GM18502 (cell line): ENCODE data around the gene PARD3.

Experiments
- ATAC-seq: cut with Tn5 transposase; IDR thresholded peaks from one replicate; pipeline ENCODE4 v1.9.1; 2021; ENCODE audit warnings: mild to moderate bottlenecking; ENCODE audit not compliant: unreplicated experiment, poor library complexity

PARD3 gene

GRCh38 chr10:34528320-34528719 is 286.8 kb downstream of the PARD3 start:
- ATAC-seq, result no peak

- ATAC-seq, result no peak
These were observed 288.1 kb downstream of the PARD3 start for GRCh38 chr10:34526758-34527730.

GRCh38 chr10:34526186-34526585 is 288.9 kb downstream of the PARD3 start:
- ATAC-seq, result no peak

GRCh38 chr10:34524369-34525091 is 290.6 kb downstream of the PARD3 start:
- ATAC-seq, result peak; percentile 37

- no peak for ATAC-seq
These were observed 291.9 kb downstream of the PARD3 start for GRCh38 chr10:34523017-34523767.

- ATAC-seq, result peak; percentile 77
These were observed 292.6 kb downstream of the PARD3 start for GRCh38 chr10:34522546-34522945.

DNA sequence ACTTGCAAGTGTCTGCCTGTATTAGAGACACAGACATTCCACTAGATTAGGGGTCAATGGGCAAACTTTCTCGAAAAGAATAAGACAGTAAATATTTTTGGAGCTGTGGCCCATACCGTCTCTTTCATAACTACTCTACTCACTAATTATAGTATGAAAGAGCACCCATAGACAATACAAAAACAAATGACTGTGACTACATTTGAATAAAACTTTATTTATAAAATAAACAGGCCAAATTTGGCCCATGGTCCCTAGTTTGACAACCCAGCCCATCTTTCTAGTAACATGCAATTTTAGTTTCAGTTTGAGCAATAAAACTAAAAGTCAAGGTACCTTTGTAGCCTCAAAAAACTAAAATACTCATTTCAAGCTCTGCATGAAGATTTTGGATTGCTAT is 294.6 kb downstream of the PARD3 start:
- no peak for ATAC-seq

- no peak for ATAC-seq
These were observed 295.0 kb downstream of the PARD3 start for GRCh38 chr10:34520084-34520483.

DNA sequence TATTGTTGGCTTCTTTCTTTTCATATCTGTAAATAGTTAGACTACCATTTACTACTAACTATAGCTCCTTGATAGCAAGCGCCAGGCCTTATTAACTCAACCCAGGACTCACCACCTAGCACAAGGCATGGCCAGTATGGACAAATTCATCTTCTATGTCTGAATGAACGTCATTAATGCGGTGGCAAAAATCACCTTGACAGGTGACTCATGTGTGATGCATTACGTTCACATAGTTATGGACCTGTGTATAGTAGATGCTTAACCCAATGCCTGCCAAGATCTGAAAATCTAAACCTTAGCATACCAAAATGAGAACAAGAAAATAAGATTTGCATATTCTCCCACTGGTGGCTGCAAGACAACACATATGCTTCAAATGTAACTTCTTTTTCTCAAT is 300.8 kb downstream of the PARD3 start:
- ATAC-seq, result no peak

GRCh38 chr10:34513636-34514035 is 301.5 kb downstream of the PARD3 start:
- ATAC-seq, result no peak

- ATAC-seq, result no peak
These were observed 307.9 kb downstream of the PARD3 start for GRCh38 chr10:34507217-34507616.

- ATAC-seq, result no peak
These were observed 308.3 kb downstream of the PARD3 start for GRCh38 chr10:34506786-34507185.

DNA sequence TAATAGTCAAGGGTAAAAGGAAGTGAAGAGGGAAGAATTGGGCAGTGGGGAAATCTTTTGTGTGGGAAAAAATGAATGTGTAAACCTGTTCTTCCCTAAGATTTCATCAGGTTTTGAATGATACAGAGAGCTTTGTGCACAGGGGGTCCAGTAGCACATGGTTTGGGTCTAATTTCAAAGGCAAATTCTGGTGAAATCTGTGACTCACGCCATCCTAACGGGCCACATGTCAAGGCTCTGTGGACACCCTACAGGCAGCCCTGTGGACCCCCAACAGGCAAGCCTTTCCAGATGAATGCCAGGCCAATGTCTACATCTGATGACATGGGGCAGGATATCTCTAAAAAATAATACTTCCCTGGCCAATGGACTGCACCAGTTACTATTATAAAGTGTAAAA is 309.8 kb downstream of the PARD3 start:
- ATAC-seq, result no peak

DNA sequence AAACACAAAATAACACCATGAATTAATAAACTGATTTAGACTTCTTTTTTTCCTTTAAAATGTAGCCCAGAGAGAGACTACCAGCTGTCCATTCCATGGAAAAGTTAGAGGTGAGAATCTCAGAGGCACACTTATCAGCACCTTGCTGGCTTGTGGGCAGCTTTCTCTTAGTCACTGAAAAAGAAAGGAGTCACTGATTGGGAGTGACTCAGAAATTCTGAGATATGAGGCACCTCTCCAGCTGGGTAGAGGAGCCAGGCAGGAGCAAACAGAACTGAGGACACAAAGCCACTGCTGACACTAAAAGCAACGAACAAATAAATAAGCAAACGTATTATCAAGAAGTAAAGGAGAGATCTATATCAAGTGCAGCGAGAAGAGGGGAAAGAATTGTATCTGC is 310.6 kb downstream of the PARD3 start:
- no peak for ATAC-seq

GRCh38 chr10:34503704-34504103 is 311.4 kb downstream of the PARD3 start:
- no peak for ATAC-seq

GRCh38 chr10:34499612-34500279 is 315.4 kb downstream of the PARD3 start:
- no peak for ATAC-seq

- ATAC-seq, result no peak
These were observed 316.3 kb downstream of the PARD3 start for GRCh38 chr10:34498821-34499220.

- no peak for ATAC-seq
These were observed 319.2 kb downstream of the PARD3 start for GRCh38 chr10:34495938-34496337.

- no peak for ATAC-seq
These were observed 321.1 kb downstream of the PARD3 start for GRCh38 chr10:34494012-34494411.

- no peak for ATAC-seq
These were observed 323.0 kb downstream of the PARD3 start for GRCh38 chr10:34492081-34492480.
